Measurements from ENCODE around the gene PLEKHH1. TPM values are rescaled to one million over a fixed set of nuclear protein-coding genes. Genes with fewer than 3 reads are reported as not detected.

PLEKHH1 gene
- total RNA-seq, 1 experiment from 2014 or later: 35.3 TPM

GRCh38 chr14:67622675-67623074 is 89.6 kb downstream of the PLEKHH1 start:
- H3K56ac ChIP-seq (ENCODE audit: insufficient read length, low read depth, low read length): no peak overlapping the region
- Mint-ChIP-seq H3K27ac (no peak overlapping the region), H3K4me3 (0 out of 5 replicates have a peak overlapping the region, but pooled peaks of 1 of the 2 experiments have one; percentile 18), H3K27me3 (ENCODE audit: low read depth) (peaks cover 19% of the 10 kb centered on the region), H3K36me3 (ENCODE audit: insufficient read depth in 1 of 3, low read depth in 3 of 3) (peaks cover 22 to 26% (median 23%) of the 10 kb centered on the region in 3 experiments), H3K9me3 (no peaks in the 10 kb centered on the region; a peak in 2 of 5 replicates), H3K4me1 (peaks cover 23 to 30% of the 10 kb centered on the region in 2 experiments)
- H2BK20ac ChIP-seq (ENCODE audit: low read depth, low read length, poor library complexity, severe bottlenecking): no peak overlapping the region
- no peak overlapping the region for H3K14ac ChIP-seq (ENCODE audit: insufficient read depth, low read length)
- H3K18ac ChIP-seq (ENCODE audit: insufficient read length, low read depth, low read length): no peak overlapping the region
- H2BK5ac ChIP-seq (ENCODE audit: insufficient read length, low read length): no peak overlapping the region
- peak; percentile 73 for DNase-seq
- H2BK120ac ChIP-seq (ENCODE audit: low read depth, low read length, poor library complexity, severe bottlenecking): no peak overlapping the region
- H3K9ac ChIP-seq (ENCODE audit: extremely low read depth, insufficient read length, low read length): no peak overlapping the region
- no peak overlapping the region for H4K5ac ChIP-seq (ENCODE audit: insufficient read length, low read depth, low read length)
- no peaks in the 10 kb centered on the region for H3K27me3 ChIP-seq (ENCODE audit: insufficient read depth, low read length)
- no peaks in the 10 kb centered on the region for H3K79me2 ChIP-seq (ENCODE audit: insufficient read depth, low read length)
- H2AFZ ChIP-seq (ENCODE audit: low read length): no peak overlapping the region
- H3K4me1 ChIP-seq (ENCODE audit: insufficient read depth, low read length): no peaks in the 10 kb centered on the region; the same call in 1 of the 2 replicates
- H3K23ac ChIP-seq (ENCODE audit: insufficient read length, low read depth, low read length): no peak overlapping the region
- H2BK15ac ChIP-seq (ENCODE audit: low read depth, low read length): no peak overlapping the region
- H3T11ph ChIP-seq (ENCODE audit: low read length): no peak overlapping the region
- H3K4ac ChIP-seq (ENCODE audit: low read depth, low read length): no peak overlapping the region
- no peak overlapping the region for H2BK12ac ChIP-seq (ENCODE audit: insufficient read length, low read depth, low read length)
- H2AK5ac ChIP-seq (ENCODE audit: insufficient read length, low read length): no peak overlapping the region
- peaks cover 5% of the 10 kb centered on the region for H3K23me2 ChIP-seq (ENCODE audit: insufficient read length, low read depth, low read length, poor library complexity, severe bottlenecking)
- no peaks in the 10 kb centered on the region for H3K79me1 ChIP-seq (ENCODE audit: insufficient read depth, low read depth, low read length, poor library complexity, severe bottlenecking)
- no peak overlapping the region for H3K27ac ChIP-seq (ENCODE audit: insufficient read length, low read depth, low read length)
- WGBS (ENCODE audit: extremely low coverage, insufficient read length, low lambda C conversion rate): no CpG with 5 or more reads among the region's 4 CpGs
- H4K8ac ChIP-seq (replicated peaks; ENCODE audit: insufficient read length, low read depth, low read length): no peak overlapping the region
- H4K91ac ChIP-seq (ENCODE audit: insufficient read length, low read depth, low read length): no peak overlapping the region
- TF ChIP-seq CTCF (conservative IDR thresholded peaks at IDR 0.05): no peak
- no peaks in the 10 kb centered on the region for H4K20me1 ChIP-seq (ENCODE audit: control insufficient read depth, insufficient read depth, insufficient read length)
- H3K9me3 ChIP-seq (ENCODE audit: control insufficient read depth, low read depth, low read length): no peaks in the 10 kb centered on the region
- H3K4me2 ChIP-seq (ENCODE audit: insufficient read depth, insufficient read length, low read length): peak overlapping the region; percentile 30

Data from H9 (cell line).